Activated T-cell treated with anti-CD3 and anti-CD28 coated beads for 48 hours (primary cell): ENCODE results near the gene KSR2.

ENCODE experiments used
- DNase-seq: peaks from one replicate; pipeline ENCODE4 v3.0.0-alpha.2; 2020; ENCODE audit warnings: low read depth

Gene KSR2

GRCh38 chr12:117403586-117404139 is 565.1 kb downstream of the KSR2 start:
- DNase-seq: no peak
